ENCODE data around the gene WNT2B.

The WNT2B gene

GRCh38 chr1:112528076-112528475 lies 19.3 kb downstream of the WNT2B start:
- DNase-seq (ENCODE audit: low spot score) = no peak

GRCh38 chr1:112529301-112529700 lies 20.5 kb downstream of the WNT2B start:
- no peak for DNase-seq (ENCODE audit: low spot score)

GRCh38 chr1:112530832-112531231 lies 22.1 kb downstream of the WNT2B start:
- DNase-seq (ENCODE audit: low spot score) = no peak

- DNase-seq (ENCODE audit: low spot score) = no peak
Observed at GRCh38 chr1:112532064-112532463, 23.3 kb downstream of the WNT2B start.

- no peak for DNase-seq (ENCODE audit: low spot score)
Observed at GRCh38 chr1:112533029-112533428, 24.3 kb downstream of the WNT2B start.

GRCh38 chr1:112536561-112536960 lies 27.8 kb downstream of the WNT2B start:
- no peak for DNase-seq (ENCODE audit: low spot score)

- DNase-seq (ENCODE audit: low spot score) = no peak
Observed at GRCh38 chr1:112537456-112537855, 28.7 kb downstream of the WNT2B start.

GRCh38 chr1:112538883-112539282 lies 30.1 kb downstream of the WNT2B start:
- no peak for DNase-seq (ENCODE audit: low spot score)

GRCh38 chr1:112540226-112540794 lies 31.5 kb downstream of the WNT2B start:
- DNase-seq (ENCODE audit: low spot score) = no peak

- DNase-seq (ENCODE audit: low spot score) = no peak
Observed at GRCh38 chr1:112541299-112541698, 32.5 kb downstream of the WNT2B start.

- DNase-seq (ENCODE audit: low spot score) = no peak
Observed at GRCh38 chr1:112542206-112542973, 33.6 kb downstream of the WNT2B start.

- DNase-seq (ENCODE audit: low spot score) = no peak
Observed at GRCh38 chr1:112544011-112544688, 35.4 kb downstream of the WNT2B start.

GRCh38 chr1:112544751-112545150 lies 36.0 kb downstream of the WNT2B start:
- DNase-seq (ENCODE audit: low spot score) = no peak

- no peak for DNase-seq (ENCODE audit: low spot score)
Observed at GRCh38 chr1:112546076-112546475, 37.3 kb downstream of the WNT2B start.

- DNase-seq (ENCODE audit: low spot score) = no peak
Observed at GRCh38 chr1:112548547-112548946, 39.8 kb downstream of the WNT2B start.

- no peak for DNase-seq (ENCODE audit: low spot score)
Observed at GRCh38 chr1:112549590-112549989, 40.8 kb downstream of the WNT2B start.

GRCh38 chr1:112554411-112554810 lies 45.6 kb downstream of the WNT2B start:
- no peak for DNase-seq (ENCODE audit: low spot score)

GRCh38 chr1:112557385-112557784 lies 48.6 kb downstream of the WNT2B start:
- DNase-seq (ENCODE audit: low spot score) = no peak

GRCh38 chr1:112558634-112559033 lies 49.9 kb downstream of the WNT2B start:
- DNase-seq (ENCODE audit: low spot score) = no peak

- no peak for DNase-seq (ENCODE audit: low spot score)
Observed at GRCh38 chr1:112563341-112563740, 54.6 kb downstream of the WNT2B start.

- no peak for DNase-seq (ENCODE audit: low spot score)
Observed at GRCh38 chr1:112564081-112564480, 55.3 kb downstream of the WNT2B start.

GRCh38 chr1:112565800-112566199 lies 57.0 kb downstream of the WNT2B start:
- no peak for DNase-seq (ENCODE audit: low spot score)

- DNase-seq (ENCODE audit: low spot score) = no peak
Observed at GRCh38 chr1:112575154-112575804, 66.5 kb downstream of the WNT2B start.
